Stimulated activated CD8-positive, alpha-beta memory T cell treated with anti-CD3 and anti-CD28 coated beads, Interleukin-2, amount 100 ng/mL, for 48 hours (primary cell): ENCODE results near the gene CCDC134.
A peak's percentile ranks its signal among the peaks of the same experiment; 100 is the strongest.
"Not testable (repeated sequence)": the region's sequence is repeated elsewhere in the genome, so short reads cannot be mapped to it uniquely, and the experiment has no call there.

Experiments
- DNase-seq, 2 donors: peaks; one replicate each; pipeline ENCODE4 v3.0.0-alpha.2; 2020; ENCODE audit warnings: low read depth in 2 of 2

CCDC134 gene

GRCh38 chr22:41842996-41843970 is 42.8 kb downstream of the CCDC134 start:
- no peak for DNase-seq

- no peak for DNase-seq
Measured at GRCh38 chr22:41844036-41844435, 43.6 kb downstream of the CCDC134 start.

GRCh38 chr22:41844513-41844912 is 44.0 kb downstream of the CCDC134 start:
- no peak for DNase-seq

GRCh38 chr22:41845380-41846267 is 45.1 kb downstream of the CCDC134 start:
- no peak for DNase-seq

GRCh38 chr22:41846268-41846987 is 45.9 kb downstream of the CCDC134 start:
- no peak for DNase-seq

- DNase-seq: no peak
Measured at GRCh38 chr22:41847300-41847699, 46.8 kb downstream of the CCDC134 start.

GRCh38 chr22:41848468-41848867 is 48.0 kb downstream of the CCDC134 start:
- no peak for DNase-seq

GRCh38 chr22:41856469-41856868 is 56.0 kb downstream of the CCDC134 start:
- no peak for DNase-seq

- peak; percentile 61 to 68 for DNase-seq
Measured at GRCh38 chr22:41857155-41857859, 56.8 kb downstream of the CCDC134 start.

- no peak for DNase-seq
Measured at GRCh38 chr22:41857860-41858199, 57.4 kb downstream of the CCDC134 start.

GRCh38 chr22:41862160-41862529 is 61.7 kb downstream of the CCDC134 start:
- DNase-seq: no peak

- peak; percentile 46 to 49 for DNase-seq
Measured at GRCh38 chr22:41862530-41863266, 62.2 kb downstream of the CCDC134 start.

GRCh38 chr22:41863472-41863871 is 63.0 kb downstream of the CCDC134 start:
- no peak for DNase-seq

- DNase-seq: no peak
Measured at GRCh38 chr22:41868556-41868955, 68.1 kb downstream of the CCDC134 start.

- DNase-seq: not testable (repeated sequence)
Measured at GRCh38 chr22:41870081-41870480, 69.6 kb downstream of the CCDC134 start.

GRCh38 chr22:41870786-41871185 is 70.3 kb downstream of the CCDC134 start:
- no peak for DNase-seq

- no peak for DNase-seq
Measured at GRCh38 chr22:41873391-41873790, 72.9 kb downstream of the CCDC134 start.

- no peak for DNase-seq
Measured at GRCh38 chr22:41874090-41874489, 73.6 kb downstream of the CCDC134 start.

- no peak for DNase-seq
Measured at GRCh38 chr22:41875531-41876270, 75.2 kb downstream of the CCDC134 start.
